Measurements from ENCODE around the gene ALG9.

The ALG9 gene

GRCh38 chr11:111852103-111852502 lies 19.3 kb downstream of the ALG9 start:
- Histone ChIP-seq H3K9me3 (no peaks in the 10 kb centered on the region), H3K4me1 (ENCODE audit: control insufficient read depth in 1 of 2, insufficient read depth in 1 of 2, low read depth in 1 of 2, low read length in 1 of 2) (peaks cover 2 to 3% of the 10 kb centered on the region in 2 experiments), H3K4me3 (ENCODE audit: low read depth in 1 of 2, low read length in 1 of 2) (no peak overlapping the region), H3K27me3 (no peaks in the 10 kb centered on the region), H3K27ac (no peak overlapping the region), H3K36me3 (no peaks in the 10 kb centered on the region)
- TF ChIP-seq CTCF (IDR thresholded peaks at IDR 0.05): no peak

- Histone ChIP-seq H3K4me1 (ENCODE audit: control insufficient read depth in 1 of 2, insufficient read depth in 1 of 2, low read depth in 1 of 2, low read length in 1 of 2) (peaks cover 6 to 8% of the 10 kb centered on the region in 2 experiments), H3K27me3 (no peaks in the 10 kb centered on the region), H3K4me3 (ENCODE audit: low read depth in 1 of 2, low read length in 1 of 2) (no peak overlapping the region), H3K27ac (no peak overlapping the region), H3K36me3 (no peaks in the 10 kb centered on the region), H3K9me3 (no peaks in the 10 kb centered on the region)
- TF ChIP-seq CTCF (IDR thresholded peaks at IDR 0.05): no peak
These were observed 19.7 kb downstream of the ALG9 start for GRCh38 chr11:111851636-111852035.

- H3K27me3 ChIP-seq: no peaks in the 10 kb centered on the region
- no peak overlapping the region for H3K27ac ChIP-seq
- H3K4me1 ChIP-seq (ENCODE audit: control insufficient read depth in 1 of 2, insufficient read depth in 1 of 2, low read depth in 1 of 2, low read length in 1 of 2): peaks cover 12 to 14% of the 10 kb centered on the region in 2 experiments
- no peaks in the 10 kb centered on the region for H3K9me3 ChIP-seq
- H3K36me3 ChIP-seq: no peaks in the 10 kb centered on the region
- no peak for TF ChIP-seq CTCF (IDR thresholded peaks at IDR 0.05)
- no peak overlapping the region for H3K4me3 ChIP-seq (ENCODE audit: low read depth in 1 of 2, low read length in 1 of 2)
These were observed 20.3 kb downstream of the ALG9 start for GRCh38 chr11:111851067-111851466.

- Histone ChIP-seq H3K27ac (no peak overlapping the region), H3K36me3 (no peaks in the 10 kb centered on the region), H3K4me3 (ENCODE audit: low read depth in 1 of 2, low read length in 1 of 2) (no peak overlapping the region), H3K27me3 (no peaks in the 10 kb centered on the region), H3K4me1 (ENCODE audit: control insufficient read depth in 1 of 2, insufficient read depth in 1 of 2, low read depth in 1 of 2, low read length in 1 of 2) (peaks cover 26 to 28% of the 10 kb centered on the region in 2 experiments), H3K9me3 (no peaks in the 10 kb centered on the region)
- TF ChIP-seq CTCF (IDR thresholded peaks at IDR 0.05): no peak
These were observed 21.8 kb downstream of the ALG9 start for GRCh38 chr11:111849631-111850030.

GRCh38 chr11:111846636-111847035 lies 24.7 kb downstream of the ALG9 start:
- no peak overlapping the region for H3K4me3 ChIP-seq (ENCODE audit: low read depth in 1 of 2, low read length in 1 of 2)
- no peak for TF ChIP-seq CTCF (IDR thresholded peaks at IDR 0.05)
- H3K27ac ChIP-seq: peak overlapping the region; percentile 76
- no peaks in the 10 kb centered on the region for H3K36me3 ChIP-seq
- peaks cover 38 to 41% of the 10 kb centered on the region in 2 experiments for H3K4me1 ChIP-seq (ENCODE audit: control insufficient read depth in 1 of 2, insufficient read depth in 1 of 2, low read depth in 1 of 2, low read length in 1 of 2)
- no peaks in the 10 kb centered on the region for H3K27me3 ChIP-seq
- H3K9me3 ChIP-seq: no peaks in the 10 kb centered on the region

GRCh38 chr11:111846063-111846462 lies 25.3 kb downstream of the ALG9 start:
- no peak for TF ChIP-seq CTCF (IDR thresholded peaks at IDR 0.05)
- Histone ChIP-seq H3K4me3 (ENCODE audit: low read depth in 1 of 2, low read length in 1 of 2) (peak overlapping the region in 1 of 2 experiments; percentile 1), H3K27me3 (no peaks in the 10 kb centered on the region), H3K4me1 (ENCODE audit: control insufficient read depth in 1 of 2, insufficient read depth in 1 of 2, low read depth in 1 of 2, low read length in 1 of 2) (peaks cover 41 to 45% of the 10 kb centered on the region in 2 experiments), H3K9me3 (no peaks in the 10 kb centered on the region), H3K27ac (peak overlapping the region; percentile 76), H3K36me3 (no peaks in the 10 kb centered on the region)

Data from neutrophil (primary cell).